ENCODE results near the gene FDPS. TPM values are rescaled to one million over a fixed set of nuclear protein-coding genes. Genes with fewer than 3 reads are reported as not detected.
A peak's percentile ranks its signal among the peaks of the same experiment; 100 is the strongest.

The FDPS gene
- total and polyA plus RNA-seq, 5 donors, result 78.9 to 113 (median 103) TPM

- Histone ChIP-seq H3K4me1 (ENCODE audit: control insufficient read depth, insufficient read depth, low read length) (no peaks in the 10 kb centered on the region), H3K27ac (ENCODE audit: low read length) (peak overlapping the region; percentile 64), H3K4me3 (ENCODE audit: low read length) (peak overlapping the region; percentile 62), H3K9me3 (ENCODE audit: control insufficient read depth, low read length) (no peaks in the 10 kb centered on the region), H3K27me3 (ENCODE audit: control insufficient read depth, insufficient read depth) (no peaks in the 10 kb centered on the region)
- no peak for DNase-seq
- peak; percentile 51 to 61 for ATAC-seq
- intact Hi-C loops (cut with DNase I), result no loop called here
- 4% methylated on average over 44 of the region's 44 CpGs for WGBS
These were observed 36.0 kb upstream of the FDPS start for GRCh38 chr1:155272466-155273342.

- H3K4me1 ChIP-seq (ENCODE audit: control insufficient read depth, insufficient read depth, low read length), result no peaks in the 10 kb centered on the region
- intact Hi-C loops (cut with DNase I), result no loop called here
These were observed 35.1 kb upstream of the FDPS start, which contains the start of gene CLK2 for GRCh38 chr1:155273343-155274245. Gene CLK2, minus strand, starts transcription at chr1:155273504. Its CDS starts 2,527 bp downstream, at chr1:155270977.

GRCh38 chr1:155277070-155277901, 31.4 kb upstream of the FDPS start, which contains the start of gene HCN3:
Gene HCN3, plus strand, starts transcription at chr1:155277463. Its CDS starts 128 bp downstream, at chr1:155277591.
- peak; percentile 86 to 91 for ATAC-seq
- Histone ChIP-seq H3K27me3 (ENCODE audit: control insufficient read depth, insufficient read depth) (no peaks in the 10 kb centered on the region), H3K27ac (ENCODE audit: low read length) (peak within 1 kb of the TSS; percentile 6), H3K4me3 (ENCODE audit: low read length) (peak within 1 kb of the TSS; percentile 62), H3K9me3 (ENCODE audit: control insufficient read depth, low read length) (no peaks in the 10 kb centered on the region), H3K4me1 (ENCODE audit: control insufficient read depth, insufficient read depth, low read length) (no peaks in the 10 kb centered on the region)
- intact Hi-C loops (cut with DNase I), result loop anchor here (5.0 kb wide), 1 partner anchor 45 kb away; the partner anchor contains the start of gene RUSC1 (in 4 of the 4)
- whole genome bisulfite sequencing, result 1% methylated on average over 68 of the region's 68 CpGs
- DNase-seq, result peak; percentile 98 to 99 (median 99)

More at GRCh38 chr1:155273343-155274245, 35.1 kb upstream of the FDPS start, which contains the start of gene CLK2:
- WGBS, result 12% methylated on average over 61 of the region's 61 CpGs
- DNase-seq, result peak; percentile 98 to 99 (median 98)
- Histone ChIP-seq H3K27me3 (ENCODE audit: control insufficient read depth, insufficient read depth) (no peaks in the 10 kb centered on the region), H3K4me3 (ENCODE audit: low read length) (peak within 1 kb of the TSS; percentile 62), H3K27ac (ENCODE audit: low read length) (peak within 1 kb of the TSS; percentile 65), H3K9me3 (ENCODE audit: control insufficient read depth, low read length) (no peaks in the 10 kb centered on the region)
- peak; percentile 93 to 95 for ATAC-seq

GRCh38 chr1:155277902-155278688, 30.6 kb upstream of the FDPS start:
- intact Hi-C loops (cut with DNase I), result loop anchor here (5.0 kb wide), 1 partner anchor 44 kb away; the partner anchor contains the start of gene RUSC1 (in 4 of the 4)
- H3K4me3 ChIP-seq (ENCODE audit: low read length), result peak overlapping the region; percentile 62
- no peaks in the 10 kb centered on the region for H3K4me1 ChIP-seq (ENCODE audit: control insufficient read depth, insufficient read depth, low read length)
- H3K27ac ChIP-seq (ENCODE audit: low read length), result no peak overlapping the region
- no peaks in the 10 kb centered on the region for H3K9me3 ChIP-seq (ENCODE audit: control insufficient read depth, low read length)
- 1% methylated on average over 29 of the region's 29 CpGs for WGBS
- ATAC-seq, result peak; percentile 7 to 13
- no peaks in the 10 kb centered on the region for H3K27me3 ChIP-seq (ENCODE audit: control insufficient read depth, insufficient read depth)
- DNase-seq, result peak; percentile 59 to 83 (median 82)

GRCh38 chr1:155278689-155279160, 29.9 kb upstream of the FDPS start:
- intact Hi-C loops (cut with DNase I), result loop anchor here (5.0 kb wide), 1 partner anchor 44 kb away; the partner anchor contains the start of gene RUSC1 (in 4 of the 4)

GRCh38 chr1:155279268-155279667, 29.4 kb upstream of the FDPS start:
- ATAC-seq (no peak), DNase-seq (no peak)
- H3K27me3 ChIP-seq (ENCODE audit: control insufficient read depth, insufficient read depth), result no peaks in the 10 kb centered on the region
- no peak overlapping the region for H3K27ac ChIP-seq (ENCODE audit: low read length)
- intact Hi-C loops (cut with DNase I), result loop anchor here (5.0 kb wide), 1 partner anchor 43 kb away; the partner anchor contains the start of gene RUSC1 (in 4 of the 4)
- no peaks in the 10 kb centered on the region for H3K4me1 ChIP-seq (ENCODE audit: control insufficient read depth, insufficient read depth, low read length)
- 80% methylated on average over 2 of the region's 2 CpGs for WGBS
- no peaks in the 10 kb centered on the region for H3K9me3 ChIP-seq (ENCODE audit: control insufficient read depth, low read length)
- no peak overlapping the region for H3K4me3 ChIP-seq (ENCODE audit: low read length)

More at GRCh38 chr1:155278689-155279160, 29.9 kb upstream of the FDPS start:
- no peak for ATAC-seq
- WGBS, result 59% methylated on average over 10 of the region's 10 CpGs
- no peaks in the 10 kb centered on the region for H3K4me1 ChIP-seq (ENCODE audit: control insufficient read depth, insufficient read depth, low read length)
- no peaks in the 10 kb centered on the region for H3K27me3 ChIP-seq (ENCODE audit: control insufficient read depth, insufficient read depth)
- H3K9me3 ChIP-seq (ENCODE audit: control insufficient read depth, low read length), result no peaks in the 10 kb centered on the region
- no peak overlapping the region for H3K4me3 ChIP-seq (ENCODE audit: low read length)
- no peak for DNase-seq
- no peak overlapping the region for H3K27ac ChIP-seq (ENCODE audit: low read length)

GRCh38 chr1:155282488-155283091, 26.1 kb upstream of the FDPS start:
- intact Hi-C loops (cut with DNase I), result loop anchor here in 1 of 4 donors (10.0 kb wide), 1 partner anchor 312 kb away; no protein-coding TSS in a partner anchor
- no peaks in the 10 kb centered on the region for H3K4me1 ChIP-seq (ENCODE audit: control insufficient read depth, insufficient read depth, low read length)
- H3K9me3 ChIP-seq (ENCODE audit: control insufficient read depth, low read length), result no peaks in the 10 kb centered on the region
- ATAC-seq, result no peak
- no peak overlapping the region for H3K4me3 ChIP-seq (ENCODE audit: low read length)
- 94% methylated on average over 29 of the region's 29 CpGs for WGBS
- no peak for DNase-seq
- H3K27me3 ChIP-seq (ENCODE audit: control insufficient read depth, insufficient read depth), result no peaks in the 10 kb centered on the region
- no peak overlapping the region for H3K27ac ChIP-seq (ENCODE audit: low read length)

GRCh38 chr1:155284476-155284875, 24.2 kb upstream of the FDPS start:
- H3K4me1 ChIP-seq (ENCODE audit: control insufficient read depth, insufficient read depth, low read length), result no peaks in the 10 kb centered on the region
- no peak overlapping the region for H3K27ac ChIP-seq (ENCODE audit: low read length)
- no peaks in the 10 kb centered on the region for H3K27me3 ChIP-seq (ENCODE audit: control insufficient read depth, insufficient read depth)
- ATAC-seq, result no peak
- intact Hi-C loops (cut with DNase I), result loop anchor here in 1 of 4 donors (10.0 kb wide), 1 partner anchor 310 kb away; no protein-coding TSS in a partner anchor
- DNase-seq, result peak in 1 of 3 donors; percentile 48
- H3K9me3 ChIP-seq (ENCODE audit: control insufficient read depth, low read length), result no peaks in the 10 kb centered on the region
- H3K4me3 ChIP-seq (ENCODE audit: low read length), result no peak overlapping the region
- WGBS, result 90% methylated on average over 12 of the region's 12 CpGs

GRCh38 chr1:155285063-155285462, 23.6 kb upstream of the FDPS start:
- 94% methylated on average over 14 of the region's 14 CpGs for WGBS
- no peak overlapping the region for H3K4me3 ChIP-seq (ENCODE audit: low read length)
- no peaks in the 10 kb centered on the region for H3K27me3 ChIP-seq (ENCODE audit: control insufficient read depth, insufficient read depth)
- no peaks in the 10 kb centered on the region for H3K9me3 ChIP-seq (ENCODE audit: control insufficient read depth, low read length)
- DNase-seq (no peak), ATAC-seq (no peak)
- H3K4me1 ChIP-seq (ENCODE audit: control insufficient read depth, insufficient read depth, low read length), result no peaks in the 10 kb centered on the region
- no peak overlapping the region for H3K27ac ChIP-seq (ENCODE audit: low read length)
- intact Hi-C loops (cut with DNase I), result loop anchor here in 1 of 4 donors (10.0 kb wide), 1 partner anchor 310 kb away; no protein-coding TSS in a partner anchor
